HepG2 (cell line): Measurements from ENCODE around the gene CDH1. TPM values are rescaled to one million over a fixed set of nuclear protein-coding genes. Genes with fewer than 3 reads are reported as not detected.

Experiments used
- ATAC-seq: fragments of 200-7000 bp; cut with Tn5 transposase; 3 replicates; pipeline ENCODE4 v1.9.1; 2020; ENCODE audit warnings: mild to moderate bottlenecking, moderate library complexity
- BruUV-seq: library from RNA; stranded (reverse); fragments of 400-500 nt; replicated peaks from 2 replicates; lab custom pipeline; 2021; lab: Mats Ljungman, UMichigan
- CTCF ChIA-PET: fragments of 300-600 bp; formaldehyde crosslinking; extraction: SDS; loops from one replicate; lab custom pipeline; 2021; ENCODE audit warnings: low total read pairs, inconsistent platforms, low intra/inter-chr PET ratio; lab: Yijun Ruan, JAX
- POLR2A ChIA-PET: fragments of 350-600 bp; sonication (Branson Sonifier 250); formaldehyde crosslinking; loops from one replicate; lab custom pipeline; 2020; ENCODE audit warnings: antibody characterized with exemption, inconsistent platforms; lab: Yijun Ruan, JAX
- DNase-seq: peaks from one replicate; pipeline ENCODE4 v3.0.0-alpha.2; 2015; ENCODE audit warnings: low spot score
- FAIRE-seq: peaks from 3 replicates; lab custom pipeline; 2011; peaks lifted over from hg19 to GRCh38; lab: Jason Lieb, UNC
- H2AFZ ChIP-seq: one replicate; pipeline ENCODE4 v1.6.1; 2011; ENCODE audit warnings: low read length, inconsistent platforms
- H3K27ac ChIP-seq: fragments of 300-600 bp; 3 replicates; pipeline ENCODE4 v1.8.0; 2011; ENCODE audit warnings: mixed run types, mild to moderate bottlenecking, mixed read lengths, low read length, inconsistent platforms; ENCODE audit not compliant: insufficient read depth; ENCODE audit errors: extremely low read length
- H3K27me3 ChIP-seq, 2 experiments: fragments of 200-600 bp in 1 of 2; 2 replicates in 1 of 2; 3 replicates in 1 of 2; pipeline versions ENCODE4 v1.6.0 to v1.8.0; 2011; ENCODE audit warnings: low read length in 2 of 2, mild to moderate bottlenecking in 2 of 2, moderate library complexity in 2 of 2, inconsistent platforms in 1 of 2; ENCODE audit not compliant: insufficient read depth in 2 of 2, control insufficient read depth in 1 of 2
- H3K36me3 ChIP-seq, 2 experiments: fragments of 200-600 bp in 1 of 2; replicated peaks in 1 of 2; 2 replicates in 1 of 2; 3 replicates in 1 of 2; pipeline versions ENCODE4 v1.5.1 to v1.8.0; 2011; ENCODE audit warnings: low read length in 2 of 2, inconsistent platforms in 1 of 2; ENCODE audit not compliant: insufficient read depth in 2 of 2, control insufficient read depth in 1 of 2
- H3K4me1 ChIP-seq: 2 replicates; pipeline ENCODE4 v1.5.1; 2012; ENCODE audit warnings: low read length, inconsistent platforms; ENCODE audit not compliant: insufficient read depth
- H3K4me2 ChIP-seq: 2 replicates; pipeline ENCODE4 v1.6.0; 2011; ENCODE audit warnings: low read depth, low read length, inconsistent platforms
- H3K4me3 ChIP-seq, 3 experiments: fragments of 200-600 bp in 1 of 3; sonication (generic), shearing (Covaris generic) in 1 of 3; replicated peaks in 1 of 3; 2 replicates each; pipeline ENCODE4 v1.5.1; 2011 to 2016; ENCODE audit warnings: low read length in 3 of 3, inconsistent platforms in 2 of 3, low read depth in 2 of 3, mild to moderate bottlenecking in 2 of 3, control low read depth in 1 of 3, mixed read lengths in 1 of 3; ENCODE audit not compliant: insufficient read depth in 1 of 3
- H3K79me2 ChIP-seq: one replicate; pipeline ENCODE4 v1.6.1; 2011; ENCODE audit warnings: low read length, inconsistent platforms; ENCODE audit not compliant: insufficient read depth
- H3K9ac ChIP-seq: 2 replicates; pipeline ENCODE4 v1.6.0; 2011; ENCODE audit warnings: mild to moderate bottlenecking, low read depth, low read length, inconsistent platforms; ENCODE audit not compliant: insufficient read depth
- H3K9me3 ChIP-seq: 2 replicates; pipeline ENCODE4 v1.5.1; 2012; ENCODE audit warnings: mild to moderate bottlenecking, low read length
- H4K20me1 ChIP-seq: 2 replicates; pipeline ENCODE4 v1.6.0; 2011; ENCODE audit warnings: inconsistent platforms, mild to moderate bottlenecking, low read length, moderate library complexity; ENCODE audit not compliant: insufficient read depth
- NR2F2 ChIP-seq: IDR thresholded peaks from 2 replicates; pipeline ENCODE4 v1.6.1; 2012; ENCODE audit warnings: low read depth, inconsistent platforms, borderline replicate concordance
- ZFY ChIP-seq: sonication (generic); formaldehyde crosslinking; IDR thresholded peaks from 2 replicates; pipeline ENCODE4 v1.4.0; 2020; ENCODE audit warnings: missing genetic modification reagents
- ZNF142 ChIP-seq: sonication (generic); formaldehyde crosslinking; IDR thresholded peaks from 2 replicates; pipeline ENCODE4 v1.4.0; 2020; ENCODE audit warnings: missing genetic modification reagents
- ZNF784 ChIP-seq: sonication (generic); formaldehyde crosslinking; IDR thresholded peaks from 2 replicates; pipeline ENCODE4 v1.5.1; 2020; ENCODE audit warnings: missing genetic modification reagents, mild to moderate bottlenecking, borderline replicate concordance
- WGBS: methylation state at CpG from one replicate; pipeline ENCODE4 v1.1.6; 2017; ENCODE audit warnings: low lambda C conversion rate; 5-methylcytosine and 5-hydroxymethylcytosine counted together
- in situ Hi-C: cut with HindIII; loops from 2 replicates; pipeline ENCODE4 v1.10.0; 2017; ENCODE audit warnings: low pct_unique_long_range_greater_than_20kb; ENCODE audit not compliant: extremely low pct_ligation_motif_present
- intact Hi-C: fragments of 100-400 bp; cut with micrococcal nuclease; formaldehyde crosslinking; loops from one replicate; pipeline ENCODE4 v1.10.0; 2022; ENCODE audit not compliant: unreplicated experiment
- polyA plus RNA-seq, 8 experiments: library from polyadenylated mRNA; depleted of rRNA in 3 of 8; stranded (reverse) in 7 of 8; unstranded in 1 of 8; fragments of >200 nt; fragmentation: Illumina TruSeq in 4 of 8; extraction: Trizol in 4 of 8; gene quantifications; 2 replicates each; pipeline versions ENCODE4 v1.2.1 to v1.2.3, GENCODE V29; 2011 to 2016; ENCODE audit warnings: low read depth in 4 of 8, missing spikeins in 1 of 8, mixed read lengths in 1 of 8; ENCODE audit not compliant: insufficient read depth in 1 of 8
- total RNA-seq, 5 experiments: library from RNA; depleted of rRNA; stranded (reverse); fragments of >200 nt; fragmentation: Illumina TruSeq; extraction: Trizol; gene quantifications; 2 replicates each; pipeline ENCODE4 v1.2.3, GENCODE V29; 2016; ENCODE audit warnings: low read depth in 1 of 5

The CDH1 gene
- total and polyA plus RNA-seq, 2 of the 13 experiments (the other 11 are each of a cell fraction or from before 2014, with no cell fraction given) = 0.95 to 9.8 TPM

DNA sequence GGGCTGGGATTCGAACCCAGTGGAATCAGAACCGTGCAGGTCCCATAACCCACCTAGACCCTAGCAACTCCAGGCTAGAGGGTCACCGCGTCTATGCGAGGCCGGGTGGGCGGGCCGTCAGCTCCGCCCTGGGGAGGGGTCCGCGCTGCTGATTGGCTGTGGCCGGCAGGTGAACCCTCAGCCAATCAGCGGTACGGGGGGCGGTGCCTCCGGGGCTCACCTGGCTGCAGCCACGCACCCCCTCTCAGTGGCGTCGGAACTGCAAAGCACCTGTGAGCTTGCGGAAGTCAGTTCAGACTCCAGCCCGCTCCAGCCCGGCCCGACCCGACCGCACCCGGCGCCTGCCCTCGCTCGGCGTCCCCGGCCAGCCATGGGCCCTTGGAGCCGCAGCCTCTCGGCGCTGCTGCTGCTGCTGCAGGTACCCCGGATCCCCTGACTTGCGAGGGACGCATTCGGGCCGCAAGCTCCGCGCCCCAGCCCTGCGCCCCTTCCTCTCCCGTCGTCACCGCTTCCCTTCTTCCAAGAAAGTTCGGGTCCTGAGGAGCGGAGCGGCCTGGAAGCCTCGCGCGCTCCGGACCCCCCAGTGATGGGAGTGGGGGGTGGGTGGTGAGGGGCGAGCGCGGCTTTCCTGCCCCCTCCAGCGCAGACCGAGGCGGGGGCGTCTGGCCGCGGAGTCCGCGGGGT lies at the start of gene CDH1 (continued):
- TF ChIP-seq ZNF142 = no peak
- no peak for TF ChIP-seq NR2F2
- TF ChIP-seq ZNF784 (CRISPR knock-in tag) = no peak

DNA sequence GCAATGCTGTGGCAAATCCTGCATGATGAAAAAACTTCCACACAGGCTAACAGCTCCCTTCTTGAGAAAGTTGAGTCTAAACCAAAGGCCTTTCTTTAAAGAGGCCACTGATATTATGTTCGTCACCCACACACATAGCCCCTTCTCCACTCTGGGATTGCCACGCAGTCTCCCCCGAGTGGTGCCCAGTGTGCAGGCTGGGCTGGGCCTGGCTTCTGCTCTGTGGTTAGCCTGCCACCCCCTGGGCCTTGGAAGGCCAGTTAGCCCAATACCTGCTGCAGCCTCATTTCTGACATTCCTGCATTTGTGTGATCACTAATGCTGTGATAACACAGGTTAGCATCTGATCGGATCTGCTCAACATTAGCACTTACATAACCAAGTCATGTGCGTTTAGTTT lies 47.2 kb upstream of the CDH1 start:
- Histone ChIP-seq H3K36me3 (no peaks in the 10 kb centered on the region), H3K27me3 (peaks cover 0 to 3% of the 10 kb centered on the region in 2 experiments; a peak in 2 of 5 replicates), H4K20me1 (no peaks in the 10 kb centered on the region), H3K4me3 (no peak overlapping the region), H3K79me2 (no peaks in the 10 kb centered on the region), H2AFZ (no peak overlapping the region), H3K27ac (no peak overlapping the region), H3K4me2 (no peak overlapping the region), H3K9me3 (no peaks in the 10 kb centered on the region), H3K4me1 (no peaks in the 10 kb centered on the region), H3K9ac (no peak overlapping the region)
- DNase-seq (no peak), ATAC-seq (peak; percentile 34; the same call in 1 of the 3 replicates), FAIRE-seq (no peak)
- ChIA-PET CTCF (no interaction called here), POLR2A (no interaction called here)
- in situ Hi-C loops = no loop called here
- no peak for TF ChIP-seq ZFY (CRISPR knock-in tag)
- BruUV-seq = no TSS peak
- 59% methylated on average over 5 of the region's 5 CpGs for WGBS
- intact Hi-C loops = no loop called here
